ENCODE results near the gene PDZRN3.

The PDZRN3 gene

DNA sequence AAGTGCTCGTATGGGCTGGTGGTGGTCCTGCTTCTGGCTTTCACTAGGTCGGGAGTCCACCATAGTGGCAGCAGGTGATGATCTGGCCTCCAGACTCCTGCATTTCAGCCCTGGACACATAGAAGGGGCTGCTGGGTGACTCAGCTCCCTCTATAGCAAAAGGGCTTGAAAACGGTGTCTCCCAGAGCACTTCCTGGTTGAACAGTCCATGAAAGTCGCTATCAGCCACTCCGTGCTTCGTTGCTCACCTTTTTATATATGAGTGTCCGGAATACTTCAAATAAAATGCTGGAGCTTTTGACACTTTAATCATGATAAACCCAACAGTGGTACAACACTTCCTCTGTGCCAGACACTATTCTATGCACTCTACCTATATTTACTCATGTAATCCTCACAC, 213.2 kb downstream of the PDZRN3 start:
- DNase-seq = no peak

DNA sequence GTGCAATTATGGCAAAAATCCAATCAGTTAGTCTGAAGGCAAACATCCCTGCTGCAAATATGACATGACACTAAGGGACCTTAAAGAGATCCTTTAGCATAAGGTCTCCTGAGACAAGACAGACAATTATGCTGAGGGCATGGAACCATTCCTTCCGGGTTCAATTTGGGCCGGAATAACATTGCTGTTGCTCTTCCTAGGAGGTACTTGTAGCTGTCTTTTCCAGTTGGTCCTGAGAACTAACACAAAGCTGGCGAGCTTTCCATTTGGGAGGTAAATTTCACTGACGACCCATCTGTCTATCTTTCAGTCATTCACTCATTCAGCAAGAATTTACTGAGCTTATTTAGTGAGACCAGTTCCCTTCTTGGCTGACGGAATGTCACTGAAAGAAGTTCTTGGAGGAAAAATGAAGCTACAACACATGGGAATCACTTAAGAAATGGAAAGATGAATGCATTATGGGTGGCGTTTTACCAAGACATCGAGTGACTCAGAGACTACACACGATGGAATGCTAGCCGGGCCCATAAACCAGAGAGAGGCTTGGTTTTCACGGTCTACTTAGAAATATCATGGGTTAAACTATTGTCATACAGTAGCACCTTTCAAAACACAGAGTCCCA, 215.5 kb downstream of the PDZRN3 start:
- DNase-seq = no peak

DNA sequence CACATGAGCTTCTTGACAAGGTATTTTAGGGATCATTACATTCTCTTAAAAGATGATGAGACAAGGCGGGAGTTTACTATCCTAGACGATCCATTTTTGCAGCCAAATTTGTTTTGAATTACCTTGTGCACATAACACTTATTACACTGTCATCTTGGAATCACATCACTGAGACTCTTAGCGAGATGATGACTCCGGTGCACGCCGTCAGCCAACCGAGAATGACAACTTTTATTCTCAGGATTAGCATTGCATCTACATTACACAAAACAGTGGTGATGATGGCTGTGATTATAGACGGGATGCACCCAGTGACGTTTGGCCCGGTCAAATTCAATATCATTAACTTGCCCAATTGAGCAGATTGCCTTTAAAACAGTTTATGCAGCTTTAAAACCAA, 216.1 kb downstream of the PDZRN3 start:
- no peak for DNase-seq

DNA sequence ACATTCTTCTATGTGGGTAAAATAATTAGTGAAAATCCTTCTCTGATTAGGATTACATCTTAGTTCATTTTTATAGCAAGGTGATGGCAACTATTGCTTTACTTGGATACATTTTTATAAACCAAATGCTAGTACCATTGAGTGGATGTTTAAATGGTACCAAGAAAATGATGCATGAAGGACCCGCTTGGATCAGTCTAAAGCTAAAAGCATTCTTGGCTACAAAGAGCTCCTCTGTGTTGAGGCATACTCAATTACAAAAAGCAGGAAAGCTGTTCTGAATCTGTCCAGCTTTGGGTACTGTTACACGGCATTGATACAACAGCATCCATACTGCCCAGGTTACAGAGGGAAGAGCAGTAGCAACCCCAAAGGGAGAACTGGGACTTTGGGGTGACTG, 217.2 kb downstream of the PDZRN3 start:
- DNase-seq = no peak

DNA sequence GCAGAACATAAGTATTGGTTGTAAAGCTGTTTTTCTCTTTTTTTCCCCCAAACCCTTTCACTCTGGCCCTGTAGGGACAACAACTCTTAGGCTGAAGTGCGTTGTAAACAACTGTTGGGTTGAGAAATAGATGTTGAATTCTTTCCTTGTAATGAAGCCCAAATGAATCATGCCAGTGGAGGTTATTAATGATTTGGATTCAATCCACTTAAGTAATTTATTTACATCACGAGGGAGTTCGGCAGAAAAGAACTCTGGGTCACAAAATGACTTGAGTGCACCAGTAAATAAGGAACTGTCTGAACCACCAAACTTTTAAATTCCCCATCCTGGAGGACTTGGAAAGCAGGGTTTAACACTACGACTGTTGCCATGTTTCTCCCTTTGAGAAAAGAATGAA, 218.9 kb downstream of the PDZRN3 start:
- no peak for DNase-seq

DNA sequence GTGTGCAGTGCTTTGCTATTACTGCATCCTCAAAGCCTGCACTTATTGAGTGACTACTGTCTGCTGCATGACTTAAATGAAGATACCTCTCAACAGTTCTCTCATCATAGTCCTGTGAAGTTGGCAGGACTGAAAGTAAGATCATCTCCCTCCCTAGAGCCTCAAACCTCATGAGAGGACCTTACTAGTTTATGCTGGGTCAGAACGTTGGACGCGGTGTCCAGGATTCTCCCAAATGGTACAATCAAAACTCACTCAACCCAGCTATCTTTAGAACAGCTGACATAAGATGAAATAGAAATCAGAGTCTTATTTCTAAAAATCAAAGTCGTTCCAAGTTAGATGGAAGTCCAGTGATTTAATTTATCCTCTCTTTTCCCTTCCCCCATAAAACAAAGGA, 219.7 kb downstream of the PDZRN3 start:
- DNase-seq = no peak

DNA sequence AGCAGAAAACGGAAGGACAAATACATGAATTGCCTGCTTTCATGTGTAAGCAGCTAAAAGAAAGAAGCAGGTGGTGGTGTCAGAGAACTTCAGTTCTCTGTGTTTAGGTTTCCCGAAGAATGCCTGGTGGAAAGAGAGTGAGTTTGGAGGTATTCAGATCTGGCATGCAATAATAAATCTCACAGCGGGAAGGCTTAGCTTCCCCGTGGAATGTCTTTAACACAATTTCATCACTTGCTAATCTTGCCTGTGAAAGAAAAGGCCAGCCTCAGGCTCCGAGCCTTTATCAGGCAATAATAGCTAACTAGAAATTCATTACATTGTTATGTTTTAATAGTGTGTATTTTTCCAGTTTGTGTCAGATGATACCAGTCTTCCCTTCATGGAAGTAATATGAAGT, 220.3 kb downstream of the PDZRN3 start:
- peak in 1 of 3 experiments; percentile 15 for DNase-seq

DNA sequence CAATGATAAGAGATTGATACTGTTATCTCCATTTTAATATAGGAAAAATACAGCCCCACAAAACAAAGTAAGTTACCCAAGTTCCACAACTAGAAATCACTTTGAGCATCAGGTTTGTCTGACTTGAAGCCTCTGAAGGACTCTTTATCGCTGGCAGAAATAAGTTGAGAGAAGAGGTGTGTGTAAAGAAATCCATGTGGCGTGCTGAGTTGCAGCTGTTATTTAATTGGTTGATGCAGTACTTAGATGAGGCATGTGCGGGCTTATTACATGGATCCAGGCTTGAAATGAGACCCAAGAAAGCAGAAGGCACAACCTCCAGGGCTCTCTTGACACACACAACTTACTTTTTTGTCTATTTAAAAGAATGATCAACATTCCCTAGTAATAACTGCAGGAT, 221.3 kb downstream of the PDZRN3 start:
- DNase-seq = peak in 1 of 3 experiments; percentile 40

DNA sequence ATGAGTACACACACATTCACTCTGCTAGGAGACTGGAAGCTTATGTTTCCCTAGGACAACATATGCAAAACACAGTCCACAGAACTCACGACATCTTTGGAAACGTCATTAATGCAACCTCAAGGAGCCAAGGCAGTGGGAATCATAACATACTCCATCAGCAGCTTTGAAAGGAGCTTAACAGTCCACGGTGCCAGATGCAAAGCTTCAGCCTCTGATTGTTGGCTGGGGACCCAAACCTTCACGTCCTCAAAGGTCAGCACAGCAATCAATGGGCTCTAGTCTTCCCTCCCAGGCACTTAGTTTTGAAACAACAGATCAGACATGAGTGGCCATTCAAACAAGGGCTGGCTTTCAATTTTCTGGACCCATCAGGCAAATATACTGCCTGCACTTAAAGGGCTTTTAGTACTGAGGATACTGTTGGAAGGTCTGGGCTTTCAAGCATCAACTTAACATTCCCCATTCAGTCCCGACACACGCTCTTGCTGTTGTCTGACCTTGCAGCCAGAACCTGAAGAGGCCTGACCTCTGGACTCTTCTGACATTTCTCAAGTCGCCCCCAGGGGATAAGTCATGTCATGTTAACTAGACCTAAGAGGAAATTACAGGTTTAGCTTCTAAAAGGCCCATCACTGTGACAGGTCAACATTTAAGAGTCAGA, 223.0 kb downstream of the PDZRN3 start:
- DNase-seq = peak in 2 of 3 experiments; percentile 14 to 35

DNA sequence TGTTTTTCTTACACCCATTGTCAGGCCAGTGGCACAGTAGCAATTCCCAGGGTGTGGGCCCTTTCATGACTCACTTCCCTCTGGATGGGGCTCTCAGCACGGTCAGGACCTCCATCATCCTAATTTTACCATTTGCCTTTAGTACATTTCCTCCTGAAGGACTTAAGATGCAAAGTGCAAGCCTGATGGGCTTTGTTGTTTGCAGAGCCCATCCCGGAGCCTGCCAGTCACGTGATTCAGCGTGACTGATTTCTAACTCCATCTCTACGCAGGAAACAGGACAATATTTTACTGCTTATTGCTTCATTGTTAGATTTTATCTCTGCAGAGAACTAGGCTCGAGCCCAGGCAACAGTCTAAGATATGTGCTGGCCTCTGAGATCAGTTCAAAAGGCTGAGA, 223.7 kb downstream of the PDZRN3 start:
- DNase-seq = peak in 1 of 3 experiments; percentile 6

DNA sequence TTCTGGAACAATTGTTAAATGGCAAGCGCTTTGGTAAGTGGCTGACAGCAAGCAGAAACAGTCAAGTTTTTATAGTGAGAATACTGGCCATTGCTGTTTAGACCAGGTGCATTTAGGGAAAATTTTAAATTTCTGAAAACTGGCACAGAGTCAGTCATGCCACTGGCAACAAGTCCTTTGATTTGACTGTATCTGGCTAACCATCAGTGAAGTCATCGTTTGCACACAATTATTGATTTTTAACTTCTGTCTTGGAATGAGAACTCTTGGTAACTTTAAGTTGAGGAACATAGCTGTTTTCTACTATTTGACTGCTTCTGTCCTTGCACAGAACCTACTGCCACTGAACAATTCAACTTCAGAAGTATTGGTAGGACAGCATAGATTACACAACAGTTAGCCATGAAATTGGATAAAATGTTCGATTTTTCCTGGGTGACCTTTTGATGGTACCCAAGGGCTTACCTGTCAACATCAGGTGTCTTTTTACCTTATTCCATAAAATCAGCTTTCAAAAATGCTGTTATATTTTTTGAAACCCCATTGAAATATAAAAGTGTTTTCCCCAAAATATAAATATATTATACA, 225.0 kb downstream of the PDZRN3 start:
- DNase-seq = no peak

DNA sequence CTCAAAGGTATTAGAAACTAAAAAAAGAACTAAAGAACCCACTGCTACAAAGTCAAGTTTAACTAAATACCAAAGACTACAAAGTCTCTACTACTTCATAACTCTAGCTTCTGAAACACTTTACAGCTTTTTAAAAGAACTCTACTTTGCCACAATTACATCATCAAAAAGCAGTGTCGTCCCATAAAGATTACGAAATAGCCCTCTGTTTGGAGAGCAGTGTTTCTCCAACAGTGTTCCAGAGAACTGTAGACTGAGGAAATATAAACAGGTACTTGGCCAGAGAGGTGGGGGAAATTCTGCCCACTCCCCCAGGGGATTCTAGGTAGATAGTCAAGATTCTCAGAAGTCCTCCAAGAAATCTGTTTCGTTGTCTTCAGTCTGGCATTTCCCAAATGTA, 225.6 kb downstream of the PDZRN3 start:
- no peak for DNase-seq

DNA sequence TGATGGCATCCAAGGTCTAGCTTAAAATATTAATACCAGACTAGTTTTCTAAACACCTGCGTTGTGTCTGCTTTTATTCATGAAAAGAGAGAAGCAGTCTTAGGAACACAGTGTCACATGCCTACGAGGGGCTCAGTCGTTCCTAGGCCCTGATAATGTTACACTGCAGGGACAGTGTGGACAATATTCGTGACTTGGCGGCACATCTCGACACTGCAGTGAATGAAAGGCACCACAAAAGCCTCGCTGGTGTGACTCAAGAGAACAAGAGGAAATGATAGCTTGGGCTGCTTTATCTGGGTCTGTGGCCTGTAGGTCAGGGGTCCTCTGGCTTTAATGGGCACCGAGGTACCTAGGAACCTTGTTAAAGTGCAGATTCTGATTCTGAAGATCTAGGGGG, 226.7 kb downstream of the PDZRN3 start:
- no peak for DNase-seq

DNA sequence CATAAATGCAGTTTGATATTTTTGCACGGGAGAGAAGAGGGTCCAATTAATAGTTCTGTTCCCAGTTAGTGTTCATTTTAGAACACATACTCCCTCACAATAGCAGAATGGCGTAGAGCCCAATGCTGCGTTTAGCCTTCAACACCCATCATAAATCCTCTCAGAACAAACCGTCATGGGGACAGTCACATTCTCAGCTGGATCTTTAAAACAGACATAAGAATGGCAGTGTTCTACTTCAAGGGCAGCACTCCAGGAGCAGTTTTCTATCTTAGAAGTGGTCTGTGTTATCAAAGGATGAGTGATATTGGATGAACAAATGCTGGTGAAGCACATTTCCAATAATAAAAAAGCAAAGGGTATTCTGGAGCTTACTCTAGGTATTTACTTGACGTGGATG, 230.5 kb downstream of the PDZRN3 start:
- DNase-seq = peak in 1 of 3 experiments; percentile 5

DNA sequence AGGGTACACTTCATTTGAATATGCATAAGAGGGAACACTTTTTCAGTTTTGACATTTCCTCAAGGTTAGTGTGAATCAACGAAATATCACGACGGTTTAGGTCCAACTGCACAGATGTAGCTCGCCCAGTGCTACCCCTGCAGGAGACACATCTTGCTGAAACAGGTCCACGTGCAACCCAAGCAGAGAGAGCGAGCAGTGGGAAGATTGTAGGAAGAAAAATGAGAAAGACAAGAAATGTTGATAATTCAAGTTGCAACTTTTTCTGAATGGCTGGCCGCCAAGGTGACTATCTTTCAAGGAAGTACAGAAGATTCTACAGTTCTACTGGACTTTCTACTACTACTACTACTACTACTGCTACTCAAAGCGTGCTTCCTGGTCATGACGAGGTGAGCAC, 231.7 kb downstream of the PDZRN3 start:
- DNase-seq = no peak

DNA sequence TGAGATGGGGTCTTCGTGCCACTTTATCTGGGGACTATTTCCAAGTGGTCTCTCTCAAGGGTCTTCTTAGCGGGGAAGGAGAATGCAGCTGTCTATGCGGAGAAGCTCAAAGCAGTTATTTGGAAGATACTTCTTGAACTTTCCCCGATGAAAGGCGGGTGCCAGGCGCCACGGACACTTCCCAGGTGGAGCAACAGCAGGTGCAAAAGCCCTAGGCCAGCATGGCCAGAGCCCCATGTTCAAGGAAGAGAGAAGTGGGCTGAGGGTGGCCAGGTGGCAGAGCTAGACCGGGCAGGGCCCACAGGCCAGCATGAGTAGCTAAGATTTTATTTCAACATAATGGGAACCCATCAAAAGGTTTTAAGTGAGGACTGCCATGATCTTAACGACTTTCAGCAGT, 232.8 kb downstream of the PDZRN3 start:
- DNase-seq = no peak

DNA sequence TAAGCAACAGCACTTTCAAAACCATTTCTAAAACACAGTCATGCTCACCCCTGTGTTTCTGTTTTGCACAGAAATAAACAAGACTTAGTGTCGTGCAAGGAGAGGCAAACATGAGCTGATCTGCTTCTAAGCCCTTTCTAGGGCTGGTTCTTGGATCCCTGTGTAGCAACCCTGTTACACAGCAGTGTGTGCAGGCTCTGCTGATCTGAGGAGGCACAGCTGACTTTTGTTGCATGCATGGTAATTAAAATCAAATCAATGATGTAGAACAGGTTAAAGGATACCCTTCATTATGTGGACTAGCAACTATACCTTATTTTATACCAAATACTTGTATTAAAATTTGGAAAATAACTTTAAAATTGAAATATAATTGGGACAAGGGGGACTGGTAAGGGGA, 234.8 kb downstream of the PDZRN3 start:
- no peak for DNase-seq

DNA sequence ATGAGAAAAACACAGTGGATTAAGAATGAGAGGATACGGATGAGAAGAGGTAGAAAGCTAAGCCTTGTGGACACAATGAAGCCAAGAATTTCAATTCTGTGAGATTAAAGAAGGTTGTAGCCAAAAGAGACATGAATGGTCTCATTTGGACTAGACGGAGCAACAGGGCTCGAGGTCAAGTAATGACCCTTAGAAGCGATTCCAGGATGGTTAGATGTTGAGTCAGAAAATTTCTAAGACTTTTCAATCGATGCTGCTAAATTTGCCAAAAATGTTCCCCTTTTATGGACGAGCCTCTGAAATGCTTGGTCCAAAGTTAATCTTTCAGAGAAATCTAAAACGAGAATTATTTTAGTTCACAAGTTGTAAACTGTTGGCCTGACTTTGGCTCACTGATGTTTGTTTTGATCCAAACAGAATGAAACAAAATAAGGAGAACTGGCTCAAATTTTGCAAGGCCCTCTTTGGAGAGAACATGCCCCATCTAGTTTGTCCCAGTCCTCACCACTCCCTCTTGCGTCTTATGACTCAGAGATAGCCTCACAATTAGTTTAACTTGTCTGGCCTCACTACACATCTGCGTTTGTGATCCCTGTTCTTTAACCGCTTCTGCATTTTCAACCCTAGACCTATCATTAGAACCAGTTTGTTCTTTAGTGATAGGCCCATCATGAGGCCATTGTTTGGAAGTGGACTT, 235.5 kb downstream of the PDZRN3 start:
- no peak for DNase-seq

DNA sequence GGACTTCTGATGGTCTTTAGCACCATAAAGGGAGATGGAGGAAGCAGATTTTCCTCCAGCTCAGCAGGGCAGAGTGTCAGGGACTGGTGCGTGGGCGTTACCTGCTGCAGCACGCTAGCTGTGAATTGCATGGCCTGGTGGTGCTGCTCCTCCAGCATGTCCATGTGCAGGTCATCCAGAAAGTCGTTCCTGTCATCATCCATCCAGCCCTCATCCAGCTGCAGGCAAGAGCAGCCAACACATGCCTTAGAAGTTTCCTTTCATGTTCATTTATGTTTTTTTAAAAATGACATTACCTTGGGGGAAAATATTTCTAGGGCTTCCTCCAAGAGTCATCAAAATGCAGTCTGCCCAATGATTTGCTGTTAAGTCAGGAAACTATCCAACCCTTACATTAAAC, 239.2 kb downstream of the PDZRN3 start:
- no peak for DNase-seq

DNA sequence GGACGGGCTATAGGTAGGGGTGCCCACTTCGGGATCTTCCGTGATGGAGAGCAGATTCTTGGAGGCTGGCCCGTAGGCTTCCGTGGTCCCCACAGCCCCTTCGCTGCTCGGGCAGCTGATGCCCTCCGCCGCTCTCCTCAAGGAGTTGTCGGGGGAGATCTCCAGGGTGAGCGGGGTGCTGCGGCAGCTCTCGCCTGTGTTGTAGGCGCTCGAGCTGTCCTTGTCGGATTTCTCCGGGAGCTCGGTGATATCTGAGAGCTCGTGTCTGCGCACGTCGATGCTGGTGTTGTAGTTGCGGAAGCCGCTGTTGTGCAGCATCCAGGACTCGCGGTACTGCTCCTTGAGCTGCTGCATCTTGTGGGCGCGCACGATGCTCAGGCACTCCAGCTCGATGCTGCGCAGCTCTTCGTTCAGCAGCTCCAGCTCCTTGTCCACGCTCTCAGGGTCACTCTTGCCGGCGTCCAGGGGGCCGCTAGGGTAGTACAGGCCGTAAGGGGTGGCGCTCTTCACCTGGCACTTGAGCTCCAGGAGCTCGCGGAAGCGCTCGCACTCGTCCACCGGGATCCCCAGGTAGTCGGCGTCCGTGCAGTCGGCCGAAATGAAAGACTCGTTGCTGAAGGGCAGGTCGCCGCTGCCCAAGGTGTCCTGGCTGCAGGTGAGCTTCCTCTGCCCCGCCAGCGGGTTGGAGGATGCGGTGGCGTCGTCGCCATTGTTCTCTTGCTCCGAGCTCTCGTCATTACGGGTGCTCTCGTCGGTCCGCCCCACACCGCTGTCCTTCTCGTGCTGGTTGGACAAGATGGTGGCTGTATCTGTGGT, 240.4 kb downstream of the PDZRN3 start:
- no peak for DNase-seq

DNA sequence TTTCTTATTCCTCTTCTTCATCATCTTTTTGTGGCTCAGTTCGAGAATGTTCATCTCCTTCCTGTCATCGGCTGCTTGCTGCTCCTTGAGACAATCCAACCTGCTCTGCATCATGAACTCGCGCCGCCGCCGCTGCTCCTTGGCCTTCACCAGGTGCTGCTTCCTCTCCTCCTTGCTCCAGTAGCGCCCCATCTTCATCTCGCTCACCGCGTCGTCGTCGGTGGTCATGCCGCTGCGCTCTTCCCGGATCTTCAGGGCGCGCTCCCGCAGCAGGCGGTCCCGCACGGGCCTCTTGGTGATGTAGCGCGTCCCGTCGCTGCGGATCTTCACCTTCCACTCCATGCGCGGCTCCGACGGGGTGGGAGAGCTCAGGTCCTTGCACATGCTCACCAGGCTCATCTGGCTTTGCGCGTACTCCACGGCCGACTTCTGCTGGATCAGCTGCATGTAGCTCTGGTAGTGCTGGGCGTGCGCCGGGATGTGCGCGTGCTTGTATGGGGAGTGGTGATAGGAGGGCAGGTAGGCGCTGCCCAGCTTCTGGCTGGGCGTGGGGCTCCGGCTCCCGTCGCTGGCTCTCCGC, 241.2 kb downstream of the PDZRN3 start:
- no peak for DNase-seq

DNA sequence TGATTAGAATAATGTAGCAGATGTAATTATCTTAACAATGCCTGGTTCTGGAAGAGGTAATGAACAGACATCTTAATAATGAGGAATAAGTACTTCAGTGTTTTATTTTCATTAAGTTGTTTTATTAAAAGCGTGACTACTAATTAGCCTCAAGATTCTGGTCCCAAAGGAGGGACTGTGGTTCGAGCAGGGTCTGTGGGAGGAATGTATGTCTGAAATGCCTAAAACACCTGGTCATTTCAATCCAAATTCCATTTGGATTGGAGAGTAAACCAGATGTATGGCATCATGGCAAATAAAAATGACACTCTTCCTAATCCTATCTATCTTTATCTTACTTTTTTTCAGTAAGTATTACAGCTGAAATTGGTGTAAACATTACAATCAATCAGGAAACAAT, 243.2 kb downstream of the PDZRN3 start:
- no peak for DNase-seq
